Esophagus muscularis mucosa (tissue), 4 donors: ENCODE results near the gene RCOR3.

Experiments
- CTCF ChIP-seq, 3 experiments: fragments of 200-600 bp in 2 of 3; fragments of 450-650 bp in 1 of 3; sonication (generic) in 2 of 3; IDR thresholded peaks; one replicate each; pipeline ENCODE4 v1.5.1; 2017 to 2019; ENCODE audit warnings: antibody characterized with exemption in 3 of 3, mild to moderate bottlenecking in 2 of 3, moderate library complexity in 1 of 3
- EP300 ChIP-seq: sonication (generic); formaldehyde crosslinking; IDR thresholded peaks from one replicate; pipeline ENCODE4 v1.6.1; 2017; ENCODE audit warnings: antibody characterized with exemption
- POLR2A ChIP-seq: fragments of 450-650 bp; IDR thresholded peaks from one replicate; pipeline ENCODE4 v1.6.1; 2017; ENCODE audit warnings: antibody characterized with exemption, moderate library complexity, mild to moderate bottlenecking, low read depth
- POLR2AphosphoS5 ChIP-seq, 2 donors: sonication (generic); formaldehyde crosslinking; IDR thresholded peaks; one replicate each; pipeline ENCODE4 v1.6.1; 2017; ENCODE audit warnings: antibody characterized with exemption in 2 of 2

GRCh38 chr1:211335522-211336157 lies 76.5 kb downstream of the RCOR3 start:
- TF ChIP-seq CTCF (IDR thresholded peaks at IDR 0.05) (no peak), POLR2AphosphoS5 (IDR thresholded peaks at IDR 0.05) (no peak), EP300 (no peak), POLR2A (no peak)
